ENCODE measurements around the gene SCN4B. TPM values are rescaled to one million over a fixed set of nuclear protein-coding genes. Genes with fewer than 3 reads are reported as not detected.

SCN4B gene
- total RNA-seq, 1 experiment from 2014 or later = not detected

- no peak overlapping the region for H3K27ac Mint-ChIP-seq (ENCODE audit: unreplicated experiment)
- H3K9me3 Mint-ChIP-seq (ENCODE audit: low read depth, unreplicated experiment) = no peaks in the 10 kb centered on the region
- no peaks in the 10 kb centered on the region for H3K36me3 Mint-ChIP-seq (ENCODE audit: insufficient read depth, unreplicated experiment)
- H3K4me3 Mint-ChIP-seq (ENCODE audit: low read depth, unreplicated experiment) = no peak overlapping the region
- peaks cover 17% of the 10 kb centered on the region for H3K4me1 Mint-ChIP-seq (ENCODE audit: low read depth, unreplicated experiment)
- BruUV-seq (replicated peaks) = no TSS peak
- intact Hi-C loops (cut with micrococcal nuclease; ENCODE audit: unreplicated experiment) = no loop called here
- DNase-seq = no peak
- TF ChIP-seq CTCF (IDR thresholded peaks at IDR 0.05; ENCODE audit: unreplicated experiment) = no peak
- CTCF ChIA-PET = no interaction called here
- H3K27me3 Mint-ChIP-seq (ENCODE audit: unreplicated experiment) = peaks cover 41% of the 10 kb centered on the region
Measured at GRCh38 chr11:118133816-118134215, 18.8 kb downstream of the SCN4B start.

- Mint-ChIP-seq H3K9me3 (ENCODE audit: low read depth, unreplicated experiment) (no peaks in the 10 kb centered on the region), H3K4me3 (ENCODE audit: low read depth, unreplicated experiment) (no peak overlapping the region), H3K27me3 (ENCODE audit: unreplicated experiment) (peaks cover 29% of the 10 kb centered on the region), H3K36me3 (ENCODE audit: insufficient read depth, unreplicated experiment) (no peaks in the 10 kb centered on the region), H3K4me1 (ENCODE audit: low read depth, unreplicated experiment) (peaks cover 17% of the 10 kb centered on the region), H3K27ac (ENCODE audit: unreplicated experiment) (no peak overlapping the region)
- DNase-seq = no peak
- CTCF ChIA-PET = no interaction called here
- no TSS peak for BruUV-seq (replicated peaks)
- TF ChIP-seq CTCF (IDR thresholded peaks at IDR 0.05; ENCODE audit: unreplicated experiment) = no peak
- intact Hi-C loops (cut with micrococcal nuclease; ENCODE audit: unreplicated experiment) = no loop called here
Measured at GRCh38 chr11:118132385-118133151, 20.1 kb downstream of the SCN4B start.

GRCh38 chr11:118129471-118130172 lies 23.0 kb downstream of the SCN4B start:
- no peak overlapping the region for H3K27ac Mint-ChIP-seq (ENCODE audit: unreplicated experiment)

More at GRCh38 chr11:118129471-118130172, 23.0 kb downstream of the SCN4B start:
- BruUV-seq (replicated peaks) = no TSS peak
- intact Hi-C loops (cut with micrococcal nuclease; ENCODE audit: unreplicated experiment) = no loop called here
- TF ChIP-seq CTCF (IDR thresholded peaks at IDR 0.05; ENCODE audit: unreplicated experiment) = no peak
- H3K27me3 Mint-ChIP-seq (ENCODE audit: unreplicated experiment) = peaks cover 8% of the 10 kb centered on the region
- no peaks in the 10 kb centered on the region for H3K36me3 Mint-ChIP-seq (ENCODE audit: insufficient read depth, unreplicated experiment)
- no peak for DNase-seq
- CTCF ChIA-PET = no interaction called here
- peaks cover 17% of the 10 kb centered on the region for H3K4me1 Mint-ChIP-seq (ENCODE audit: low read depth, unreplicated experiment)
- H3K9me3 Mint-ChIP-seq (ENCODE audit: low read depth, unreplicated experiment) = no peaks in the 10 kb centered on the region
- H3K4me3 Mint-ChIP-seq (ENCODE audit: low read depth, unreplicated experiment) = no peak overlapping the region

Data from Calu3 (cell line).